Prostate gland (tissue), 2 donors: Measurements from ENCODE around the gene RBM20. TPM values are rescaled to one million over a fixed set of nuclear protein-coding genes. Genes with fewer than 3 reads are reported as not detected.

Experiments
- DNase-seq: peaks from one replicate; pipeline ENCODE4 v3.0.0-alpha.2; 2019; ENCODE audit warnings: low spot score
- H3K27ac ChIP-seq, 2 donors: fragments of 200-600 bp; sonication (generic); 2 replicates each; pipeline ENCODE4 v1.5.1; 2017 to 2019
- H3K27me3 ChIP-seq: fragments of 200-600 bp; sonication (generic); replicated peaks from 2 replicates; pipeline ENCODE4 v1.5.1; 2019; ENCODE audit not compliant: insufficient read depth
- H3K36me3 ChIP-seq, 2 donors: fragments of 200-600 bp; sonication (generic); 1 replicate in 1 of 2; 2 replicates in 1 of 2; pipeline versions ENCODE4 v1.5.1 to v1.8.1; 2017 to 2019
- H3K4me1 ChIP-seq: fragments of 200-600 bp; sonication (generic); replicated peaks from 2 replicates; pipeline ENCODE4 v1.5.1; 2019
- H3K4me3 ChIP-seq, 2 donors: fragments of 200-600 bp; sonication (generic); 2 replicates each; pipeline ENCODE4 v1.5.1; 2017 to 2019
- H3K9me3 ChIP-seq: fragments of 200-600 bp; sonication (generic); 2 replicates; pipeline ENCODE4 v1.5.1; 2017
- POLR2A ChIP-seq: fragments of 450-650 bp; IDR thresholded peaks from one replicate; pipeline ENCODE4 v1.6.1; 2016; ENCODE audit warnings: antibody characterized with exemption, mild to moderate bottlenecking
- POLR2AphosphoS5 ChIP-seq: sonication (generic); formaldehyde crosslinking; IDR thresholded peaks from one replicate; pipeline ENCODE4 v1.6.1; 2017; ENCODE audit warnings: antibody characterized with exemption
- WGBS: methylation state at CpG from one replicate; pipeline ENCODE4 v1.1.5; 2018; 5-methylcytosine and 5-hydroxymethylcytosine counted together
- intact Hi-C: fragments of 100-400 bp; cut with DNase I; formaldehyde crosslinking; loops from one replicate; pipeline ENCODE4 v1.14.2; 2022
- total RNA-seq, 2 donors: library from RNA; depleted of rRNA; stranded (reverse); fragments of >200 nt; gene quantifications; one replicate each; pipeline ENCODE4 v1.1.0, GENCODE V29; 2016
- TF ChIP-seq, protein P1 (sequence below), 4 experiments: fragments of 200-600 bp in 2 of 4; fragments of 450-650 bp in 2 of 4; sonication (generic) in 2 of 4; IDR thresholded peaks; 1 replicate in 3 of 4; 2 replicates in 1 of 4; pipeline ENCODE4 v1.5.1; 2016 to 2019; ENCODE audit warnings: antibody characterized with exemption in 4 of 4, mild to moderate bottlenecking in 2 of 4, moderate library complexity in 2 of 4

The RBM20 gene
- total RNA-seq, 2 donors from 2014 or later: 0.41 to 2.8 TPM

DNA sequence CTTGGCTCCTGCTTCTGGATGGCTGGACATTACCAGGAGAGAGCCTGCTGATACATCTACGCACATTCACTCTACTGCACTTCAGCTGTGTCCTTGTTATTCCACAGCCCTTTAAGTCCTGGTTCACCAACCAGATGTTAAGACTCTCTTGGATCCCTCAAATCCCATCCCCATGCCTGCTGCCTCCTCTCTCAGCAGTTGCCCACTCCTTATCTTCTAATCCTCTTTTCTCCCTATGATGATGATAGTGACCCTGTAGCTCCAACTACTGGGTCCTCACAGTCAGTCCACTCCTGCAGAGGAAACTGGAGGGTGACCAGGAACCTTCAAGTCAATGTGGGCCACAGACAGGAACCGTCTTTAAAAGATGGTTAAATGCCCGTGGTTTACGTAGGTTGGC is 131.3 kb downstream of the RBM20 start:
- 86% methylated on average over 4 of the region's 4 CpGs for WGBS
- DNase-seq: no peak

DNA sequence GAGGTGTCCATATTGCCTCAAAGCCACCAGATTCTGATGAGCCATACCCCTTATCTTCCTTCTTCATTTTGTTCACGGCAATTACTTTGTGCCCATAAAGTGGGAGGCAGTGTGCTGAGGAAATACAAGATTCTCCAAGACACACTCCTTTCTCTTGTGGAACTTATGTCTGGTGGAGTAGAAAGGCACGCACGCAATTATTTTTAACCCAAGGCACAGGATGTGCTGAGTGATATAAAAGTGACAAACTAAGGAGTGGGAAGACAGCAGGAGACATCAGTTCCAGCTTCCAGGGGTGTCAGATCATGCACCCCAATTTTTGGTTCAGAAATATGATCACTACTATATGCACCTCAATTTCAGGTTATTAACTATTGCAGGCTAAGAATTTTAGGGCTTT is 132.9 kb downstream of the RBM20 start:
- TF ChIP-seq, protein P1, sequence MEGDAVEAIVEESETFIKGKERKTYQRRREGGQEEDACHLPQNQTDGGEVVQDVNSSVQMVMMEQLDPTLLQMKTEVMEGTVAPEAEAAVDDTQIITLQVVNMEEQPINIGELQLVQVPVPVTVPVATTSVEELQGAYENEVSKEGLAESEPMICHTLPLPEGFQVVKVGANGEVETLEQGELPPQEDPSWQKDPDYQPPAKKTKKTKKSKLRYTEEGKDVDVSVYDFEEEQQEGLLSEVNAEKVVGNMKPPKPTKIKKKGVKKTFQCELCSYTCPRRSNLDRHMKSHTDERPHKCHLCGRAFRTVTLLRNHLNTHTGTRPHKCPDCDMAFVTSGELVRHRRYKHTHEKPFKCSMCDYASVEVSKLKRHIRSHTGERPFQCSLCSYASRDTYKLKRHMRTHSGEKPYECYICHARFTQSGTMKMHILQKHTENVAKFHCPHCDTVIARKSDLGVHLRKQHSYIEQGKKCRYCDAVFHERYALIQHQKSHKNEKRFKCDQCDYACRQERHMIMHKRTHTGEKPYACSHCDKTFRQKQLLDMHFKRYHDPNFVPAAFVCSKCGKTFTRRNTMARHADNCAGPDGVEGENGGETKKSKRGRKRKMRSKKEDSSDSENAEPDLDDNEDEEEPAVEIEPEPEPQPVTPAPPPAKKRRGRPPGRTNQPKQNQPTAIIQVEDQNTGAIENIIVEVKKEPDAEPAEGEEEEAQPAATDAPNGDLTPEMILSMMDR (IDR thresholded peaks at IDR 0.05): no peak
- TF ChIP-seq POLR2AphosphoS5 (no peak), POLR2A (no peak)
- no peaks in the 10 kb centered on the region for H3K4me1 ChIP-seq
- intact Hi-C loops: no loop called here
- H3K27ac ChIP-seq: no peak overlapping the region
- H3K4me3 ChIP-seq: no peak overlapping the region
- no peaks in the 10 kb centered on the region for H3K27me3 ChIP-seq
- H3K9me3 ChIP-seq: no peaks in the 10 kb centered on the region
- 86% methylated on average over 3 of the region's 3 CpGs for WGBS
- DNase-seq: no peak
- H3K36me3 ChIP-seq: no peaks in the 10 kb centered on the region

More for the DNA sequence above, 131.3 kb downstream of the RBM20 start:
- TF ChIP-seq POLR2A (no peak), POLR2AphosphoS5 (no peak)
- TF ChIP-seq, protein P1 (IDR thresholded peaks at IDR 0.05): no peak
- no peaks in the 10 kb centered on the region for H3K9me3 ChIP-seq
- H3K27ac ChIP-seq: no peak overlapping the region
- H3K36me3 ChIP-seq: no peaks in the 10 kb centered on the region
- H3K27me3 ChIP-seq: no peaks in the 10 kb centered on the region
- H3K4me3 ChIP-seq: no peak overlapping the region
- H3K4me1 ChIP-seq: no peaks in the 10 kb centered on the region
- intact Hi-C loops: no loop called here

DNA sequence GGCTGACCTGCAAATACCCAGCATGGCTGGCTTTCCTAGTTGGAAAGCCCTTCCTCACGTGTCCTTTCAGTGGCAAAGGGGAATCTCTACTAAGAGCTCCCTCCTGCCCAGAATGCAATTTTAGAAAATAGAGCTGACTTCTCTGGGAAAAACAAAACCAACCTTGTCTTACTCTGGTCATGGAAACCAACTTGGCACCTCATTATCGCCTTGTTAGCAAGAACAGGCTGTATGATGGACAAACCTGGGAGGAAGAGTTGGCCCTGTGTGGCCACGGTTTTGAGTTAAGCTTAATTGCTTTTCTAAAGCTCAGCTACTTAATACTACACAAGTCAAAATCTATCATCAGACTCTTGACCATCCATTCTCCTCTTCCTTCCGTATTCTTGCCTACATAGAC is 133.5 kb downstream of the RBM20 start:
- H3K36me3 ChIP-seq: no peaks in the 10 kb centered on the region
- no peak for DNase-seq
- H3K4me1 ChIP-seq: no peaks in the 10 kb centered on the region
- no peaks in the 10 kb centered on the region for H3K27me3 ChIP-seq
- H3K27ac ChIP-seq: no peak overlapping the region
- intact Hi-C loops: no loop called here
- H3K9me3 ChIP-seq: no peaks in the 10 kb centered on the region
- TF ChIP-seq, protein P1 (IDR thresholded peaks at IDR 0.05): no peak
- TF ChIP-seq POLR2AphosphoS5 (no peak), POLR2A (no peak)
- no peak overlapping the region for H3K4me3 ChIP-seq
- WGBS: 85% methylated on average over 4 of the region's 4 CpGs

DNA sequence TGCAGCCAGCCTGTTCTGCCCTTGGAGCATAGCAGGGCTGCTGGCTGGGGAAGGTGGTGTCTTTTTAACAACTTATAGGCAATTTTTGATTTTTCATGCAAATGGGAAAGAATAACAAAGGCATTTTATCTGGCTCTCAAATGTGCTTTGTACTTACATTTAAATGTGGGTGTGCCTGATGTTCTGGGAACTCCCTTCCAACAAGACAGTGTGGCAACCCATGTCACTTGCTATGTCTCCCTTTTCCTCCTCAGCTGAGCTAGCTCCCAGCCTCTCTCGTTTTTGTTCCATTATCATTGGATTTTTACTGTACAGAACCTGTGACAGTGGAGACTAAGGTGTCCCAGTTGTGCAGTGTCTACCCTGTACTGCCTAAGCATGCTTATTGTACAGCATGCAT is 134.1 kb downstream of the RBM20 start:
- Histone ChIP-seq H3K9me3 (no peaks in the 10 kb centered on the region), H3K4me1 (no peaks in the 10 kb centered on the region), H3K4me3 (no peak overlapping the region), H3K27me3 (no peaks in the 10 kb centered on the region), H3K27ac (no peak overlapping the region), H3K36me3 (no peaks in the 10 kb centered on the region)
- intact Hi-C loops: no loop called here
- WGBS: 30% methylated on average over 1 of the region's 1 CpG
- TF ChIP-seq POLR2A (no peak), POLR2AphosphoS5 (no peak)
- TF ChIP-seq, protein P1 (IDR thresholded peaks at IDR 0.05): no peak
- no peak for DNase-seq

DNA sequence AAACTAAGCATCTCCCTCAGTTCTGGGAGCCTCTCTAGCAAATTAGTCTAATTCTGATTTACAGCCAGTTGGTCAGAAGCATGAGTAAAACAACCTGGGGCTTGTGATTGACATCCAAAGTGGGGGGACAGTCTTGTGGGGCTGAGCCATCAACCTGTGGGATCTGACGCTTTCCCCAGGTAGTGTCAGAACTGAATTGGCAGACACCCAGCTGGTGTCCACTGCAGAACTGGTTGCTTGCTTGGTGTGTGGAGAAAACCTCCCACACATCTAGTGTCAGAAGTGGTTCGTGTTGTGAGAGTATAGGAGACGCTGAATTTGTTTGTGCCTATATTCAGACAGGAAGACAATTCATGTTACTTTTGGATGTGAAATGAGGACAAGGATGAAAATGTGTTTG is 135.4 kb downstream of the RBM20 start:
- H3K4me1 ChIP-seq: no peaks in the 10 kb centered on the region
- DNase-seq: no peak
- no peaks in the 10 kb centered on the region for H3K27me3 ChIP-seq
- TF ChIP-seq POLR2AphosphoS5: no peak
- TF ChIP-seq POLR2A: no peak
- TF ChIP-seq, protein P1 (IDR thresholded peaks at IDR 0.05): no peak
- H3K27ac ChIP-seq: no peak overlapping the region
- no peaks in the 10 kb centered on the region for H3K36me3 ChIP-seq
- no peak overlapping the region for H3K4me3 ChIP-seq
- WGBS: 36% methylated on average over 3 of the region's 3 CpGs
- intact Hi-C loops: no loop called here
- H3K9me3 ChIP-seq: no peaks in the 10 kb centered on the region
